A673 (cell line): ENCODE results near the gene MTX3. TPM values are rescaled to one million over a fixed set of nuclear protein-coding genes. Genes with fewer than 3 reads are reported as not detected.

Experiments
- Bru-seq: library from RNA; stranded (reverse); fragments of 400-500 nt; gene quantifications from one replicate; lab custom pipeline; 2021; lab: Mats Ljungman, UMichigan
- BruChase-seq, 2 experiments: library from RNA; stranded (reverse); fragments of 400-500 nt; gene quantifications; one replicate each; lab custom pipeline; 2021; lab: Mats Ljungman, UMichigan
- BruUV-seq: library from RNA; stranded (reverse); fragments of 400-500 nt; replicated peaks from 2 replicates; lab custom pipeline; 2021; lab: Mats Ljungman, UMichigan
- CTCF ChIA-PET: fragments of 300-600 bp; sonication (Branson Sonifier 250); formaldehyde crosslinking; loops from one replicate; lab custom pipeline; 2022; ENCODE audit warnings: antibody characterized with exemption; lab: Charles Lee
- POLR2A ChIA-PET: fragments of 300-600 bp; sonication (Branson Sonifier 250); formaldehyde crosslinking; loops from one replicate; lab custom pipeline; 2022; ENCODE audit warnings: antibody characterized with exemption; ENCODE audit not compliant: low non-redundant PET; lab: Charles Lee
- DNase-seq: peaks from one replicate; pipeline ENCODE4 v3.0.0-alpha.2; 2015; ENCODE audit warnings: low spot score
- H3K27ac ChIP-seq: fragments of 200-600 bp; sonication (generic); 2 replicates; pipeline ENCODE4 v1.5.1; 2016; ENCODE audit warnings: mixed run types, low read depth, mild to moderate bottlenecking, mixed read lengths, antibody characterized with exemption, low read length; ENCODE audit not compliant: poor library complexity, severe bottlenecking
- H3K27me3 ChIP-seq: fragments of 200-600 bp; sonication (generic); replicated peaks from 2 replicates; pipeline ENCODE4 v1.6.1; 2017; ENCODE audit warnings: mixed run types, low read depth, mild to moderate bottlenecking, mixed read lengths, antibody characterized with exemption, low read length; ENCODE audit not compliant: insufficient read depth, poor library complexity
- H3K36me3 ChIP-seq: fragments of 200-600 bp; sonication (generic); 2 replicates; pipeline ENCODE4 v1.6.1; 2016; ENCODE audit warnings: mixed run types, mild to moderate bottlenecking, mixed read lengths, antibody characterized with exemption, low read length; ENCODE audit not compliant: insufficient read depth, poor library complexity, severe bottlenecking
- H3K4me1 ChIP-seq: fragments of 200-600 bp; sonication (generic); 2 replicates; pipeline ENCODE4 v1.6.1; 2017; ENCODE audit warnings: mixed run types, mild to moderate bottlenecking, mixed read lengths, antibody characterized with exemption, low read length; ENCODE audit not compliant: insufficient read depth, poor library complexity, severe bottlenecking
- H3K4me3 ChIP-seq: fragments of 200-600 bp; sonication (generic); 2 replicates; pipeline ENCODE4 v1.5.1; 2016; ENCODE audit warnings: low read depth, mixed run types, mild to moderate bottlenecking, mixed read lengths, low read length; ENCODE audit not compliant: poor library complexity, severe bottlenecking
- H3K9me3 ChIP-seq: fragments of 200-600 bp; sonication (generic); 2 replicates; pipeline ENCODE4 v1.6.1; 2016; ENCODE audit warnings: mixed run types, low read depth, mild to moderate bottlenecking, mixed read lengths, antibody characterized with exemption, low read length; ENCODE audit not compliant: poor library complexity, severe bottlenecking
- EZH2 ChIP-seq: fragments of 200-600 bp; sonication (generic); IDR thresholded peaks from 2 replicates; pipeline ENCODE4 v1.6.1; 2017; ENCODE audit warnings: borderline replicate concordance, low read depth, mild to moderate bottlenecking, mixed read lengths, antibody characterized with exemption, low read length; ENCODE audit not compliant: poor library complexity, severe bottlenecking
- intact Hi-C: fragments of 100-400 bp; cut with micrococcal nuclease; formaldehyde crosslinking; loops from one replicate; pipeline ENCODE4 v1.10.0; 2022; ENCODE audit not compliant: unreplicated experiment
- long read RNA-seq: library from polyadenylated mRNA; stranded (forward); transcript quantifications from one replicate; pipeline ENCODE4 v2.0.0, GENCODE V29; 2022
- total RNA-seq: library from RNA; stranded (reverse); gene quantifications from 2 replicates; pipeline ENCODE4 v1.2.3, GENCODE V29; 2021
- TF ChIP-seq, protein P1 (sequence below): fragments of 300-800, 200-600 bp; sonication (generic); conservative IDR thresholded peaks from 2 replicates; pipeline ENCODE4 v1.5.1; 2017; ENCODE audit warnings: low read depth, mild to moderate bottlenecking, antibody characterized with exemption, low read length, moderate library complexity, mixed read lengths

MTX3 gene, protein sequence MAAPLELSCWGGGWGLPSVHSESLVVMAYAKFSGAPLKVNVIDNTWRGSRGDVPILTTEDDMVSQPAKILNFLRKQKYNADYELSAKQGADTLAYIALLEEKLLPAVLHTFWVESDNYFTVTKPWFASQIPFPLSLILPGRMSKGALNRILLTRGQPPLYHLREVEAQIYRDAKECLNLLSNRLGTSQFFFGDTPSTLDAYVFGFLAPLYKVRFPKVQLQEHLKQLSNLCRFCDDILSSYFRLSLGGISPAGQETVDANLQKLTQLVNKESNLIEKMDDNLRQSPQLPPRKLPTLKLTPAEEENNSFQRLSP
- total RNA-seq (24.2 and 28.1 TPM in 2 replicates), Bru-seq, nascent RNA (percentile 91 among the genes with signal in this experiment), BruChase-seq, experiment 1, labeled RNA remaining after a 2-hour chase (percentile 98 among the genes with signal in this experiment), BruChase-seq, experiment 2, labeled RNA remaining after a 6-hour chase (percentile 98 among the genes with signal in this experiment)
- long read RNA-seq, partial matches to known transcripts: 3 of 8 reads
- long read RNA-seq, other reads (novel, unspliced or antisense): 2 of 8 reads

DNA sequence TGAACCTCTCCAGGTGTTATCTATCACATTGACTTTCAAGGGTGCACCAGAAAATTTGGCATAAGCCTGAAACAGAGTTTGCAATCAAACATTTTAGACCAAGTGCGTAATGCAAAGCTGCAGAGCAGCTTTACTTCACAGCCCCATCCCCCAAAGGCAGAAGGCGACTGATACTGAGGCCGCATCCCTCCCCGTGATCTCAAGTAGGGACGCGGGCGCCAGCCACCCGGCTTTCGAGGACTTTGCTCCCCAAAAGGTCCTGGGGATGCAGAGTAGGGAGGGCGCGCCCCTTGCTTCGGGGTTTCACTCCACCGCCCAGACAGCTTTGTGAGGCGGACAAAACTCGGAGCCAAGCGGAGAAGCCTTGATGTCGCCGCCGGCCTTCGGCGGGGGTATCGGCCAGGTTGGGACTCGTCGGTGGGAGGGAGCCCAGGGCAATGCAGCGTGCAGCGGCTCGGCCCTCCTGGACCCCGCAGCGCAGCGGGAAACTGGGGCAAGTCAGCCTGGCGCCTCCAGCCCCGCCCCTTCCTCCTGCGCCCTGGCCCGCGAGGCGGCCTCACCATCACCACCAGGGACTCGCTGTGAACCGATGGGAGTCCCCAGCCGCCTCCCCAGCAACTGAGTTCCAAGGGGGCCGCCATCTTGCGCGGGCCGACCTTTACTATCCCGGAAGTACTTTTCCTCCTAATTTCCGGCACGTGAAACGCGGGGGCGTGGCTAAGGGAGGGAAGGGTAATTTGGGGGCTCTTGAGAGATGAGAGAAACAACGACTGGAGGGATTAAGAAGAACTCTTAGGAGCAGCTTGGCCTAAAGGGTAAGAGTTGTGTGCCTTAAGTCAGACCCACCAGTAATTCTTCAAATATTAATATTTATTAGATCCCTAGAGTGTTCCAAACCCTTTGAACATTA is at the start of gene MTX3:
Gene MTX3, minus strand, starts transcription at position 665 of the 910 bp plus-strand sequence. Its CDS starts 24 bp downstream, at position 641.
- TF ChIP-seq EZH2: no peak
- TF ChIP-seq, protein P1, sequence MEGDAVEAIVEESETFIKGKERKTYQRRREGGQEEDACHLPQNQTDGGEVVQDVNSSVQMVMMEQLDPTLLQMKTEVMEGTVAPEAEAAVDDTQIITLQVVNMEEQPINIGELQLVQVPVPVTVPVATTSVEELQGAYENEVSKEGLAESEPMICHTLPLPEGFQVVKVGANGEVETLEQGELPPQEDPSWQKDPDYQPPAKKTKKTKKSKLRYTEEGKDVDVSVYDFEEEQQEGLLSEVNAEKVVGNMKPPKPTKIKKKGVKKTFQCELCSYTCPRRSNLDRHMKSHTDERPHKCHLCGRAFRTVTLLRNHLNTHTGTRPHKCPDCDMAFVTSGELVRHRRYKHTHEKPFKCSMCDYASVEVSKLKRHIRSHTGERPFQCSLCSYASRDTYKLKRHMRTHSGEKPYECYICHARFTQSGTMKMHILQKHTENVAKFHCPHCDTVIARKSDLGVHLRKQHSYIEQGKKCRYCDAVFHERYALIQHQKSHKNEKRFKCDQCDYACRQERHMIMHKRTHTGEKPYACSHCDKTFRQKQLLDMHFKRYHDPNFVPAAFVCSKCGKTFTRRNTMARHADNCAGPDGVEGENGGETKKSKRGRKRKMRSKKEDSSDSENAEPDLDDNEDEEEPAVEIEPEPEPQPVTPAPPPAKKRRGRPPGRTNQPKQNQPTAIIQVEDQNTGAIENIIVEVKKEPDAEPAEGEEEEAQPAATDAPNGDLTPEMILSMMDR: no peak
- intact Hi-C loops: loop anchor here (5.0 kb wide), 1 partner anchor 91 kb away; no protein-coding TSS in a partner anchor
- ChIA-PET POLR2A (interaction anchor here (0.6 kb wide), 1 partner anchor 16 kb away, joined by 3 read pairs; no protein-coding TSS in a partner anchor), CTCF (interaction anchor here (1.2 kb wide), 1 partner anchor 93 kb away, joined by 5 read pairs; no protein-coding TSS in a partner anchor)
- peak; percentile 98 for DNase-seq
- no TSS peak for BruUV-seq
- Histone ChIP-seq H3K9me3 (no peaks in the 10 kb centered on the region), H3K27me3 (no peaks in the 10 kb centered on the region), H3K4me3 (peak within 1 kb of the TSS; percentile 95), H3K4me1 (peaks cover 13% of the 10 kb centered on the region), H3K36me3 (peaks cover 32% of the 10 kb centered on the region), H3K27ac (peak within 1 kb of the TSS; percentile 79)

DNA sequence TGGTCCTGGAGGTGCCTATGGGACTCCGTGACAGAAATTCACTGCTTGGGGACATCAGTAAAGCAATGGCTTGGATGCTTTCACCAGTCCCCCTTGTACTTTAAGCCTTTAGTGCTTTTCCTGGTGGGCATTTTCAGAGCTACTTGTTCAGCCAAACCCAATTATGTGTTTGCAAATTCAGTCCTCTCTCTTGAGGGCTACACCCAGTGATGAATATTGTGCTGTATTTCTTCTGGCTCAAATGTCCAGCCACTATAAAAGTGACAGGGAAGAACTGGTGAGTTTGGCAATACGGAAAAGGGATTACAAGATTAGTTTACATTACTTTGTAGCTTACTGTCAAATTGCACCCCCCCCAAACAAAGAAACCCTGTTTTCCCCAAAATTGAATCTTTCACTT is 48.6 kb upstream of the MTX3 start:
- Histone ChIP-seq H3K36me3 (no peaks in the 10 kb centered on the region), H3K9me3 (no peaks in the 10 kb centered on the region), H3K27me3 (peaks cover 68% of the 10 kb centered on the region), H3K4me3 (no peak overlapping the region), H3K4me1 (peaks cover 9% of the 10 kb centered on the region), H3K27ac (no peak overlapping the region)
- ChIA-PET POLR2A (no interaction called here), CTCF (no interaction called here)
- no TSS peak for BruUV-seq
- no peak for DNase-seq
- intact Hi-C loops: no loop called here
- TF ChIP-seq, protein P1: no peak
- no peak for TF ChIP-seq EZH2

DNA sequence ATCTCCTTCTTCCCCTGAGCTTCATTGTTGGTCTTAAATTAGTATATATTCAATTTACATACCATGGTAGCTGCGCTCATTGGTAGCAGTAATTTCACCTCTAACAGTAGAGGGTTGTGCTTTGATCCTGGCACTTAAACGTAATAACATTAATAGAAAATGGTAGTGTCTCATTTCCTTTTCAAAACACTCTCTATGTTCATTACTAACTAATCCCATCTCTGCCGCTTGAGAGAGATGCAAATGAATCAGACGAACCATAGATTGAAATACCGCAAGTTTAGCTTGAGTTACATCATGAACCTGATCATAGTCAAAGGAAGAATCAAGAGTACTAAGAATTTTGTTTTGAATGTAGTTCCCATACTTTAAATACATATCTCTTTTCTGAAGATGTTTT is 46.3 kb upstream of the MTX3 start:
- intact Hi-C loops: no loop called here
- DNase-seq: peak; percentile 31
- POLR2A ChIA-PET: no interaction called here
- CTCF ChIA-PET: no interaction called here
- H3K9me3 ChIP-seq: no peaks in the 10 kb centered on the region
- TF ChIP-seq, protein P1: no peak
- no peak for TF ChIP-seq EZH2
- no peak overlapping the region for H3K27ac ChIP-seq
- H3K4me3 ChIP-seq: no peak overlapping the region
- BruUV-seq: no TSS peak
- no peaks in the 10 kb centered on the region for H3K36me3 ChIP-seq
- peaks cover 78% of the 10 kb centered on the region for H3K27me3 ChIP-seq
- H3K4me1 ChIP-seq: peaks cover 9% of the 10 kb centered on the region
